ENCODE data around the gene VSTM4.

The VSTM4 gene

GRCh38 chr10:49023752-49024151 is 91.6 kb downstream of the VSTM4 start:
- no peak overlapping the region for H3K4me3 Mint-ChIP-seq
- TF ChIP-seq, protein P1, sequence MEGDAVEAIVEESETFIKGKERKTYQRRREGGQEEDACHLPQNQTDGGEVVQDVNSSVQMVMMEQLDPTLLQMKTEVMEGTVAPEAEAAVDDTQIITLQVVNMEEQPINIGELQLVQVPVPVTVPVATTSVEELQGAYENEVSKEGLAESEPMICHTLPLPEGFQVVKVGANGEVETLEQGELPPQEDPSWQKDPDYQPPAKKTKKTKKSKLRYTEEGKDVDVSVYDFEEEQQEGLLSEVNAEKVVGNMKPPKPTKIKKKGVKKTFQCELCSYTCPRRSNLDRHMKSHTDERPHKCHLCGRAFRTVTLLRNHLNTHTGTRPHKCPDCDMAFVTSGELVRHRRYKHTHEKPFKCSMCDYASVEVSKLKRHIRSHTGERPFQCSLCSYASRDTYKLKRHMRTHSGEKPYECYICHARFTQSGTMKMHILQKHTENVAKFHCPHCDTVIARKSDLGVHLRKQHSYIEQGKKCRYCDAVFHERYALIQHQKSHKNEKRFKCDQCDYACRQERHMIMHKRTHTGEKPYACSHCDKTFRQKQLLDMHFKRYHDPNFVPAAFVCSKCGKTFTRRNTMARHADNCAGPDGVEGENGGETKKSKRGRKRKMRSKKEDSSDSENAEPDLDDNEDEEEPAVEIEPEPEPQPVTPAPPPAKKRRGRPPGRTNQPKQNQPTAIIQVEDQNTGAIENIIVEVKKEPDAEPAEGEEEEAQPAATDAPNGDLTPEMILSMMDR (IDR thresholded peaks at IDR 0.05): no peak
- H3K4me1 Mint-ChIP-seq: peaks cover 14% of the 10 kb centered on the region
- no peaks in the 10 kb centered on the region for H3K36me3 Mint-ChIP-seq (ENCODE audit: low read depth)
- no peak for DNase-seq
- no peaks in the 10 kb centered on the region for H3K9me3 Mint-ChIP-seq
- peaks cover 12% of the 10 kb centered on the region for H3K27me3 Mint-ChIP-seq (ENCODE audit: low read depth, poor library complexity)
- H3K27ac Mint-ChIP-seq: no peak overlapping the region

DNA sequence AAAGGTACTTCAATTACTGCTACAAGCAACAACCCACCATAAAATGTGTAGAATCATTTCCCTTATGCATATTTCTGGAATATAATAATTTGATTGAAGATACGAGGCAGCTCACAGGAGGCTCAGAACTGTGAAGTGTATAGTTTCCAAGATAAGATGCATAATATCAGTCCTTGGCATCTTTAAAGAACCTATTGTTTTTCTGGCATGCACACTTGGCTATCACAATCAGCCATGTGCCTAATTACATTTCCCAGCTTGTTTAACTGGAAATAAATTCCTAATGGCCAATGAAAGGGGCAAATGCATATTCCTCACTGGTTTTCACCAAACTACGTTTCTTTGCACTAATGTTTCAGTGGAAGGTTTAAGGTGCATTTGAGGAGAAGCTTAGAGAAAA is 92.3 kb downstream of the VSTM4 start:
- DNase-seq: no peak
- peaks cover 14% of the 10 kb centered on the region for H3K27me3 Mint-ChIP-seq (ENCODE audit: low read depth, poor library complexity)
- H3K4me1 Mint-ChIP-seq: peaks cover 14% of the 10 kb centered on the region
- TF ChIP-seq, protein P1 (IDR thresholded peaks at IDR 0.05): no peak
- no peaks in the 10 kb centered on the region for H3K36me3 Mint-ChIP-seq (ENCODE audit: low read depth)
- no peaks in the 10 kb centered on the region for H3K9me3 Mint-ChIP-seq
- no peak overlapping the region for H3K27ac Mint-ChIP-seq
- H3K4me3 Mint-ChIP-seq: no peak overlapping the region

GRCh38 chr10:49021685-49022084 is 93.6 kb downstream of the VSTM4 start:
- no peak overlapping the region for H3K27ac Mint-ChIP-seq
- no peak for DNase-seq
- H3K9me3 Mint-ChIP-seq: no peaks in the 10 kb centered on the region
- H3K4me3 Mint-ChIP-seq: no peak overlapping the region
- peaks cover 14% of the 10 kb centered on the region for H3K4me1 Mint-ChIP-seq
- peaks cover 25% of the 10 kb centered on the region for H3K27me3 Mint-ChIP-seq (ENCODE audit: low read depth, poor library complexity)
- TF ChIP-seq, protein P1 (IDR thresholded peaks at IDR 0.05): no peak
- H3K36me3 Mint-ChIP-seq (ENCODE audit: low read depth): no peaks in the 10 kb centered on the region

DNA sequence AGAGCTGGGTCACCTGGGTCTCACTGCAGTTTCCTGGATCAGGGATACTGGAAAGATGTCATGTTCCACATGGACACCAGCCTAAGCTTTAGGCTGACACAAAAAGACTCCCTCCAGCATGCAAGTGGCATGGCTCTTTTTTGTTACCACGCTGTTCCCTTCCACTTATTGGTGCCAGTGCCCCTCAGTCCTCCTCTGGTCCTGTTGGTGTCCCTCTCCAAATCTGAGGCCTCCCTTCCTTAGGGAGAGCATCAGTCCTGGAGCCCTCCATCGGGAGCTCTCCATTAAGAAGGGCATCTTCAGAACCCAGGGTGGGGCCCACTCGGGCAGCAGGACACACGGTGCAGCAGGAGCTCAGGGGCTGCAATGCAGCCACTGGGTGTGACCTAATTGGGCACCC is 99.6 kb downstream of the VSTM4 start:
- H3K4me3 Mint-ChIP-seq: no peak overlapping the region
- H3K4me1 Mint-ChIP-seq: peaks cover 25% of the 10 kb centered on the region
- H3K9me3 Mint-ChIP-seq: no peaks in the 10 kb centered on the region
- H3K27ac Mint-ChIP-seq: no peak overlapping the region
- TF ChIP-seq, protein P1 (IDR thresholded peaks at IDR 0.05): no peak
- no peak for DNase-seq
- H3K36me3 Mint-ChIP-seq (ENCODE audit: low read depth): no peaks in the 10 kb centered on the region
- H3K27me3 Mint-ChIP-seq (ENCODE audit: low read depth, poor library complexity): peaks cover 50% of the 10 kb centered on the region

GRCh38 chr10:49012603-49013002 is 102.7 kb downstream of the VSTM4 start:
- no peak overlapping the region for H3K4me3 Mint-ChIP-seq
- no peak for DNase-seq
- H3K9me3 Mint-ChIP-seq: no peaks in the 10 kb centered on the region
- peaks cover 45% of the 10 kb centered on the region for H3K4me1 Mint-ChIP-seq
- H3K27ac Mint-ChIP-seq: no peak overlapping the region
- no peaks in the 10 kb centered on the region for H3K36me3 Mint-ChIP-seq (ENCODE audit: low read depth)
- H3K27me3 Mint-ChIP-seq (ENCODE audit: low read depth, poor library complexity): peaks cover 44% of the 10 kb centered on the region
- TF ChIP-seq, protein P1 (IDR thresholded peaks at IDR 0.05): no peak

- no peaks in the 10 kb centered on the region for H3K36me3 Mint-ChIP-seq (ENCODE audit: low read depth)
- DNase-seq: no peak
- H3K27ac Mint-ChIP-seq: no peak overlapping the region
- no peaks in the 10 kb centered on the region for H3K9me3 Mint-ChIP-seq
- no peak overlapping the region for H3K4me3 Mint-ChIP-seq
- peaks cover 53% of the 10 kb centered on the region for H3K4me1 Mint-ChIP-seq
- H3K27me3 Mint-ChIP-seq (ENCODE audit: low read depth, poor library complexity): peaks cover 38% of the 10 kb centered on the region
- TF ChIP-seq, protein P1 (IDR thresholded peaks at IDR 0.05): no peak
Observed at GRCh38 chr10:49011756-49012155, 103.6 kb downstream of the VSTM4 start.

Measured in nephron progenitor cell (in vitro differentiated cells).